ENCODE data around the gene TRAK1. TPM values are rescaled to one million over a fixed set of nuclear protein-coding genes. Genes with fewer than 3 reads are reported as not detected.

The TRAK1 gene
- total and polyA plus RNA-seq, 10 donors = 15.4 to 60.0 (median 47.8) TPM

DNA sequence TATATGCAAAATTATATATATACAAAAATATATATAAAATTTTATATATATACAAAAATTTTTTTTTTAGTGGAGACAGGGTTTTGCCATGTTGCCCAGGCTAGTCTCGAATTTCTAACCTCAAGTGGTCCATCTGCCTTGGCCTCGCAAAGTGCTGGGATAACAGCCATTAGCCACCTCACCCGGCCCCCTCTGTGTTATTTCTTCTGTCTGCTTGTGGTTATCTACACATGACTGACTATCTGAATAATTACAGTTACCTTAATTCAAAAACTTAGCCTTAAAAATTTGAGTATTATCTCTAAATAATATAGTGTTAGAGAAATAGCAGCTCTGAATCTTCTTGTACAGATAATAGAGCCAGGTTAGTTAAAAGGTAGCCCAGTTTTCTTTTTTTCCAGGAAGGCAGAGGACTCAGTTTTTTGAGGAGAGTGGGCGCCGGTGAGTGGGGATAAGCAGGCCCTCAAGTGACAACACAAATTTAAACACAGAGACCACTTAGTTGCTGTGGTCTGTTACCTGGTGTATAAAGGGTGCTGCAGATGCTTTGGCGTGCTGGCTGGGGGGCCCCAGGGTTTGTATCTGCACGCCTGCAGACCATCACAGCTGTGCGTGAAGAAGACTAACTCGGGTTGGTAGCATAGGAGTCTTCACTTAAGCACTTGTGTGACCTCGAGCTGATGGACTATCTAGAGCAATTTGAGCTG, 83.7 kb downstream of the TRAK1 start:
- TF ChIP-seq POLR2AphosphoS5 (IDR thresholded peaks at IDR 0.05) = no peak
- TF ChIP-seq, protein P1, sequence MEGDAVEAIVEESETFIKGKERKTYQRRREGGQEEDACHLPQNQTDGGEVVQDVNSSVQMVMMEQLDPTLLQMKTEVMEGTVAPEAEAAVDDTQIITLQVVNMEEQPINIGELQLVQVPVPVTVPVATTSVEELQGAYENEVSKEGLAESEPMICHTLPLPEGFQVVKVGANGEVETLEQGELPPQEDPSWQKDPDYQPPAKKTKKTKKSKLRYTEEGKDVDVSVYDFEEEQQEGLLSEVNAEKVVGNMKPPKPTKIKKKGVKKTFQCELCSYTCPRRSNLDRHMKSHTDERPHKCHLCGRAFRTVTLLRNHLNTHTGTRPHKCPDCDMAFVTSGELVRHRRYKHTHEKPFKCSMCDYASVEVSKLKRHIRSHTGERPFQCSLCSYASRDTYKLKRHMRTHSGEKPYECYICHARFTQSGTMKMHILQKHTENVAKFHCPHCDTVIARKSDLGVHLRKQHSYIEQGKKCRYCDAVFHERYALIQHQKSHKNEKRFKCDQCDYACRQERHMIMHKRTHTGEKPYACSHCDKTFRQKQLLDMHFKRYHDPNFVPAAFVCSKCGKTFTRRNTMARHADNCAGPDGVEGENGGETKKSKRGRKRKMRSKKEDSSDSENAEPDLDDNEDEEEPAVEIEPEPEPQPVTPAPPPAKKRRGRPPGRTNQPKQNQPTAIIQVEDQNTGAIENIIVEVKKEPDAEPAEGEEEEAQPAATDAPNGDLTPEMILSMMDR (IDR thresholded peaks at IDR 0.05 in 8 of 11, conservative IDR thresholded peaks at IDR 0.05 in 3 of 11) = no peak
- TF ChIP-seq POLR2A (IDR thresholded peaks at IDR 0.05) = no peak
- Histone ChIP-seq H3K4me1 (peaks cover 9 to 68% (median 31%) of the 10 kb centered on the region in 6 donors), H3K4me3 (no peak overlapping the region), H3K27me3 (replicated peaks in 1 of 7) (no peaks in the 10 kb centered on the region), H3K36me3 (peaks cover 0 to 32% (median 4%) of the 10 kb centered on the region in 6 donors), H3K27ac (no peak overlapping the region), H3K9me3 (no peaks in the 10 kb centered on the region)
- intact Hi-C loops (cut with DNase I; ENCODE audit: low total_unique reads) = no loop called here
- 75 to 92% (median 87%) methylated on average over 10 of the region's 10 CpGs for WGBS, 5 donors
- no peak for DNase-seq

DNA sequence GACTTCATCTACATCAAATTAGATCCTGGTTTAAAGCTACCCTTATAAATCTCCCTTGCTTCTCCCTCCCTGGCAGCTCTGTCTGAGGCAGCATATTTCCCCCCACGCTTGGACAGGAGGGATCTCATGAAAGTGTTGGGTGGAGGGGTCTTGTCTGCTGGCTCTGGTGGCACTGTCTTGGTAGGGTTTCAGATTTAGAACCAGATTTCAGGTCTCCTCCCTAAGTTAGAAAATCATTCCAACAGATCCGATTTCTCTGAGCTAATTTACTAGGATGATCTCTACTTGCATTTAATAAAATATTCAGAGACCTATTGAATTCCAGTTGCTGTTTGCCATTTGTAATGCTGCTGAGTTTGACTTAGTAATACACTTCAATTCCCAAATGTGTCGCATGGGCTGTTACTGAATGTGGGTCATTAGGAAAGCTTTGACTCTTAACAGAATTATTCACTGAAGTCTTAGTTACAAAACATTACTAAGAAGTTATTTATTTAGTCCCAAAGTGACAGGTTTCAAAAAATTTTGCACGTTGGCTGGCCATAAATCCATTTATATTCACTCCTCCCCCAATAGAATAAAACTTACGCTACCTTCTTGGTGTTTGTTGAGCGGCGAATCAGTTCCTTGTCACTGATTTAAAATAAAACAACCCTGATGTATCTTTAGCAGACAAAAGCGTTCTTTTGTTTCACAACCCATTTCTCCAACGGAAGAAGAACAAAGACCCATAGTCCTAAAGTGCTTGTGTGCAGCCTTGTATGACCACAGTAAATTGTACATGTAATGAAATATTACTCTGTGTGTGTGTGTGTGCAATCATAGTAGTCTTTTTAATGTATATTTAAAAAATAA, 84.5 kb downstream of the TRAK1 start:
- H3K27ac ChIP-seq = no peak overlapping the region
- intact Hi-C loops (cut with DNase I; ENCODE audit: low total_unique reads) = no loop called here
- 70 to 78% (median 75%) methylated on average over 9 of the region's 9 CpGs for WGBS, 5 donors

DNA sequence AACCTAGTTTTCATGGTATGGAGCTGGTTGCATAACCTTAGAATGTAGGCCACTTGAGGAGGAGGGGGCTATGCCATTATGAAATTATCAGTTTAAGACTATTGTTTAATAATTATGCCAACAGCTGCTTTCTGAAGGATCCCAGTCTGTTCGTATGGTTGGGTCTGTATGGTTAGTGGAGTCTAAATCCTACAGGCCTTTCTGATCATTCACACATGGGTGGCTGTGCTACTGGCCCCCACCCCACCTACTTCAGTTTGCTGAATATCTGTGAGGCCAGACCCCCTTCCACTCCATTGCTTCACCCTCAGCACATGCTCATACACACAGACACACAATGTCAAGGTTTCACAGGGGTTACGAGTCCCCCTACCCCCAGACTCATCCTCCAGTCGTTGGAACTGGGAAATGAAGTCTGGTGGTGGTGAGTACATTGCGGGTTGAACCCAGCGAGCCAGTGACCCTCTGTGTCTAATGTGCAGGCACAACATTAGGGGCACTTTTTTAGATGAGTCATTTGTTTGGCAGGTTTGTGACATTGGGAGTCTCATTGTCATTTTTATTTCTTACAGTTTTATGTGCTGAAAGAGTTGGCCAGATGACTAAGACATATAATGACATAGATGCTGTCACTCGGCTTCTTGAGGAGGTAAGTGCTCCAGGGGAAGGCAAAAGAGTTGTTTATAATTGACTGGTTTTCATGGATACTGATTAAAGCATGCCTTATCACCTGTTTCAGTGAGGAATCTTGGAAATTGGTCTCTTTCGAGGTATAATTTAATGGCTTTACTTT, 85.3 kb downstream of the TRAK1 start:
- H3K4me3 ChIP-seq = no peak overlapping the region
- DNase-seq = no peak
- TF ChIP-seq POLR2AphosphoS5 (IDR thresholded peaks at IDR 0.05) (no peak), POLR2A (IDR thresholded peaks at IDR 0.05) (no peak)
- TF ChIP-seq, protein P1 (IDR thresholded peaks at IDR 0.05 in 8 of 11, conservative IDR thresholded peaks at IDR 0.05 in 3 of 11) = no peak
- H3K36me3 ChIP-seq = peaks cover 0 to 32% (median 4%) of the 10 kb centered on the region in 6 donors
- WGBS, 5 donors = 77 to 89% (median 83%) methylated on average over 6 to 7 of the region's 7 CpGs
- H3K27me3 ChIP-seq (replicated peaks in 1 of 7) = no peaks in the 10 kb centered on the region
- no peak overlapping the region for H3K27ac ChIP-seq
- H3K9me3 ChIP-seq = no peaks in the 10 kb centered on the region
- intact Hi-C loops (cut with DNase I; ENCODE audit: low total_unique reads) = no loop called here
- peaks cover 9 to 53% (median 26%) of the 10 kb centered on the region in 6 donors for H3K4me1 ChIP-seq

More for the DNA sequence above, 84.5 kb downstream of the TRAK1 start:
- no peaks in the 10 kb centered on the region for H3K9me3 ChIP-seq
- no peaks in the 10 kb centered on the region for H3K27me3 ChIP-seq (replicated peaks in 1 of 7)
- H3K4me1 ChIP-seq = peaks cover 9 to 60% (median 29%) of the 10 kb centered on the region in 6 donors
- TF ChIP-seq POLR2A (IDR thresholded peaks at IDR 0.05) (no peak), POLR2AphosphoS5 (IDR thresholded peaks at IDR 0.05) (no peak)
- TF ChIP-seq, protein P1 (IDR thresholded peaks at IDR 0.05 in 8 of 11, conservative IDR thresholded peaks at IDR 0.05 in 3 of 11) = no peak
- H3K36me3 ChIP-seq = peaks cover 0 to 32% (median 4%) of the 10 kb centered on the region in 6 donors
- no peak for DNase-seq
- no peak overlapping the region for H3K4me3 ChIP-seq
